GM11168 (cell line): ENCODE measurements around the gene ARHGAP22.

Experiments used
- in situ Hi-C: fragments of 300-500 bp; cut with MboI; formaldehyde crosslinking; loops from one replicate; pipeline ENCODE4 v1.12.0; 2022; ENCODE audit warnings: low sequenced_read_pairs; ENCODE audit not compliant: unreplicated experiment

ARHGAP22 gene

DNA sequence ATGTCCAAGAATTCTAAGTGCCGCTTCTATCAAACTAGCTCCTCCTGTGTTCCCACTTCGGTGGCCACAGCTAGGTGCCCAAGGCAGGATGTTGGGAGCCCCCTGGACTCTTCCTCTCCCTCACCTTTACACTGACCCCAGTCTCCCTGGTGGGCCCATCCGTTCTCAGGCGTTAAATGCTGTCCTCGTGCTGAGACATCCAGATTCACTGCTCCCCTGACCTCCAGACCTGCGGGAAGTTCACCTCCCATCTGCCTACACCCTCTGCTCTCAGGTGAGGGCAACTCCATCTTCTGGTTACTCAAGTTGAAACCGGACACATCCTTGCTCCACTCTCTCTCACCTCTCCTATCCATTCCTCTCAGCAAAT is 114.3 kb downstream of the ARHGAP22 start:
- in situ Hi-C loops: no loop called here

- in situ Hi-C loops: no loop called here
These were observed 115.8 kb downstream of the ARHGAP22 start for GRCh38 chr10:48489099-48489498.

- in situ Hi-C loops: no loop called here
These were observed 117.6 kb downstream of the ARHGAP22 start for GRCh38 chr10:48487244-48487643.

GRCh38 chr10:48485711-48486110 is 119.2 kb downstream of the ARHGAP22 start:
- in situ Hi-C loops: no loop called here

- in situ Hi-C loops: no loop called here
These were observed 120.0 kb downstream of the ARHGAP22 start for GRCh38 chr10:48484911-48485310.

- in situ Hi-C loops: no loop called here
These were observed 122.7 kb downstream of the ARHGAP22 start for GRCh38 chr10:48482207-48482606.

- in situ Hi-C loops: no loop called here
These were observed 123.5 kb downstream of the ARHGAP22 start for GRCh38 chr10:48481385-48481784.

DNA sequence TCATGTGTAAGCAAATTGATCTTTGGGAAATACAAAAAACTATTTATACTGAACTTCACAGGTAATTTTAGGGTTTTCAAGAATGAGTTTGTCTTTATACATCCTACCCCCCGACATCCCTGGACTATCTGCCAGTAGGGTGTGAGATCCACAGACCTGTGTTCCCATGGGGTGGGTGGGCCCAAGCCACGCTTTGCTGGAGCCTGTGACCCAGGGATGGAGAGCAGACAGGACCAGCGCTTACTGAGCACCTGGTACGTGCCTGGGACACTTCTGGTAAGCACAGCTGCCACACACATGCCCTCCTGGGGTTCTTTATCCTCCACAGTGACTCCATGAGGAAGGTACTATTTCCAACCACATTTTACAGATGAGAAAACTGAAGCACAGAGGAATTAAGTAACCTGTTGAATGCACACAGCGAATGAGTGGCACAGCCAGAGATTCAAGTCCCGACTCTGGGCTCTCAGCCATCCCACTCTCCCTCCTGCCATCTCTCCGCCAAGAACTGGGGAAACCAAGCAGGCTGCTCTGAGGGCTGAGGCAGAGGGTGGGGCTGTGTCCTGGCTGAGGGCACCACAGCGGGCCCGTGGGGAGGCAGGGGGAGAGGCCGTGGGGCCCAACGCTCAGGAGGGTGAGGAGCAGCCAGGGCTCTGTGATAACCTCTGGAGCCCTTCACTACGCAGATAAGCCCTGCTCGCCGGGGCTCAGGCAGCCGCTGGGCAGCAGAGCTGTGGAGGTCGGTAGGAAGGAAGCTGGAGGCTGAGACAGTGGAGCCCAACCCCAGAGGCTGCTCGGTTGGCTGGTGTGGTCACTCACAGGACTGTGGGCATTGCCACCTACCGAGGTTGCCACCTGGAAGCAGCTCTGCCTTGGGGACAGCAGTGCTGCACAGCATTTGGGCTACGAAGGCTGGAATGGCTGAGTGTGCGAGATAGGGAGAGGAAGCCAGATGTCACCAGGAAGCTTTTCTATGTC is 124.2 kb downstream of the ARHGAP22 start:
- in situ Hi-C loops: no loop called here

DNA sequence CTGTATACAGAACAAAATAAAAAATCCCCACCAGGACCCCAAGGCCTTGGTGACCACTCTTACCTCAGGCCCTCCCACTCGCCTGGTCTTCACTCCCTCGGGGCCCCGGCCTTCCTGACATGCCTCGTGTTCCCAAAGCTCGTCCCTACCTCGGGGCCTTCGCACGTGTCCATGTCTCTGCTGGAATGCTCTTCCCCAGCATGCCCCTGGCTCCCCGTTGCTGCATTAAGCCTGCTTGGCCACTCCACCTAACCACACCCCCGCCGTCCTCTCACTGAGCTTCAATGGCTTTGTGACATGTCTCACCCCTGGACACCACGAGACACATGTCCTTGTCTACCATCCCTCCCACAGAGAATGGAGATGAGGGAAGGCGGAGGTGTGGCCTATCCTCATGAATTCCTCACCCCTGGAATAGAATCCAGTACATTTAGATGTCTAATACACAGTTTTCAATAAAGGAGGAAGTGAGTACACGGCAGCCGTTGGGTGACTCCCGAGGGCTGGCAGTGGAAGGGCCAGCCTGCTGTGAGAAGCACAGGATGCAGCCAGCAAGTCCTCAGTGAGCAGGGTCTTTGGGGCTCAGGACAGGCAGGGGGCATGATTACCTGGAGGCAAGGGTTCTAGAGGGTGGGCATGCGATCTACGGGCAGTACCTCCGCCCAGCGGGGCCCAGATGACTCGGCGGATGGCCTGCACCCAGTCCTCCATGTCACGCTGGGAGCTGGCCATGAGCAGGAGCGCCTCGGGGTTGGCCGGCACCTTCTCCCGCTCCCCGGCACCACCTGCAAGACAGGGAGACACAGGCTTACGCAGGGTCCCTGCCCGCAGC is 125.7 kb downstream of the ARHGAP22 start:
- in situ Hi-C loops: no loop called here

GRCh38 chr10:48478469-48478868 is 126.4 kb downstream of the ARHGAP22 start:
- in situ Hi-C loops: no loop called here

DNA sequence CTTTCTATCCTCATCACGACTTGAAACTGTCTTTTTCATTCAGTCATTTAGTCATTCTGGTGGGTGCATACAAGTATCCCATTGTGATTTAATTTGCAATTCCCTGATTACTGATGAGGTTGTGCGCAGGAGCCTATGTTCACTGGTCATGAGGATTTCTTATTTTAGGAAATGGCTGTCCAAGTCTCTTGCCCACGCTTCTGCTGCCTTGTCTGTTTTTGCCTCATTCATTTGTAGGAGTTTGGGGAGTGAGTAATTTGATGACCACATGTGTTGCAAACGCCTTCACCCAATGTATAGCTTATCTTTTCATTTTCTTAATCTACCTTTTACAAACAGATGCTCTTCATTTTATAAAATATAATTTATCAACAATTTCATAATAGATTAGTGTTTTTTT is 127.3 kb downstream of the ARHGAP22 start:
- in situ Hi-C loops: no loop called here

GRCh38 chr10:48477141-48477540 is 127.7 kb downstream of the ARHGAP22 start:
- in situ Hi-C loops: no loop called here

- in situ Hi-C loops: no loop called here
These were observed 128.4 kb downstream of the ARHGAP22 start for GRCh38 chr10:48476279-48476982.

DNA sequence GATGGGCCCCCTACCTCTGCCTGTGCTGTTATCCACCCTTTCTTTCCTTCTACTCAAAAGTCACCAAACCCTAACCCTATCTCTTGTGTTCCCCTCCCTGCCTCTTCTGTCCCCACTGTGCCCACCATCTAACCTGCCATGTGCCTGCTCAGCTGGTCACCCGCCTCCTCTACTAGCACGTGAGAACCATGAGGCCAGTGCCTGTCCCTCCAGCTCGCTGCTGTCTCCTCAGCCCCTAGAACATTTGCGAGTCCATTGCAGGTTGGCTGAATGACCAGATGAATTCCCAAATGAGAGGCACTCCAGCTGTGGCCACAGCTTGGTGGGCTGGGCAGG is 129.0 kb downstream of the ARHGAP22 start:
- in situ Hi-C loops: no loop called here

DNA sequence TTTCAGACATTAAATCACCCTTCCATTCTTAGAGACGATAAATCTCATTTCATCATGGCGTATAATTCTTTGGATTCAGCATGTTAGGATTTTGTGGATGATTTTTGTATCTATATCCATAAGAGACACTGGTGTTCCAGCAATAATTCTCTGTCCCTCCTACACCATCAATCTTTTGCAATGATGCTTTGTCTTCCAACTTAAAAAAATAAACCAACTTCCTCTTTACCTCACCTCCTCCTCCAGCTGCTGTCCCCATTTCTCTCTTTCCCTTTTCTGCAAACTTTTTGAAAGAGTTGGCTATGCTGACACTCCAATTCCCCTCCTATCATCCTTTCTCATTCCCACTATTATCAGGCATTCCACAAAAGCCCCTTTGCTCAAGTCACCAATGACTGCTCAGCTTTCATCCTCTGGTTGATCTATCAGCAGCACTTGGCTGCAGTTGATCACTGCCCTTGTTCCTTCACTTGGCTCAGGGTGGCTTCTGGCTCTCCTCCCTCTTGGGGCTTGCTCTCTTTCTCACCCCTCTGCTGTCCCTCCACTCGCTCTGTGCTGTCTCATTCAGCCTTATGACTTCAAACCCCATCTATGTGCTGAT is 130.0 kb downstream of the ARHGAP22 start:
- in situ Hi-C loops: no loop called here

- in situ Hi-C loops: no loop called here
These were observed 131.2 kb downstream of the ARHGAP22 start for GRCh38 chr10:48473704-48474103.

DNA sequence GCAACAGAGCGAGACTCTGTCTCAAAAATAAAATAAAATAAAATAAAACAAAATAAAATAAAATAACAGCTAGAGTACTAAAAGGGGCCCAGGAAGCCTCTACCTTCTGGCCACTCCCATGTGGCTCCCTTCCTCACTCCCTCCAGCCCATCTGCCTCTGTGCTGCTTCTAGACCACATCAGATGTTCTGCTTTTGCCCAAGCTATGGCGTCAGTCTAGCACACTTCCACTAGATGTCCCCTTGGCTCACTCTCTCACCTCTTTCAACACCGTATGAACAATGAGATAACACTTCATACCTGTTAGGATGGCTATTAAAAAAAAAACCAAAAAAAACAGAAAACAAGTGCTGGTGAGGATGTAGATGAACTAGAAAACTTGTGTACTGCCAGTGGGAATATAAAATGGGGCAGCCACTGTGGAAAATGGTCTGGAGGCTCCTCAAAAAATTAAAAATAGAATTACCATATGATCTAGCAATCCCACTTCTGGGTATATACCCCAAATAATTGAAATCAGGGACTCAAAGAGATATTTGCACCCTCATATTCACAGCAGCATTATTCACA is 132.3 kb downstream of the ARHGAP22 start:
- in situ Hi-C loops: no loop called here

- in situ Hi-C loops: no loop called here
These were observed 133.7 kb downstream of the ARHGAP22 start for GRCh38 chr10:48470893-48471805.
